Endothelial cell of umbilical vein (primary cell): ENCODE data around the gene PGAP1. TPM values are rescaled to one million over a fixed set of nuclear protein-coding genes. Genes with fewer than 3 reads are reported as not detected.

Experiments
- BruUV-seq: library from RNA; stranded (reverse); fragments of 400-500 nt; replicated peaks from 2 replicates; lab custom pipeline; 2021; lab: Mats Ljungman, UMichigan
- CTCF ChIA-PET: fragments of 300-600, 350-600 bp; sonication (Branson Sonifier 250); formaldehyde crosslinking; loops from one replicate; lab custom pipeline; 2021; ENCODE audit warnings: antibody characterized with exemption, inconsistent platforms; lab: Charles Lee
- POLR2A ChIA-PET: fragments of 300-600, 350-600 bp; sonication (Branson Sonifier 250); formaldehyde crosslinking; loops from one replicate; lab custom pipeline; 2021; ENCODE audit warnings: antibody characterized with exemption, inconsistent platforms; lab: Charles Lee
- DNase-seq: peaks from one replicate; pipeline ENCODE4 v3.0.0-alpha.2; 2011; ENCODE audit warnings: low read depth, low spot score
- FAIRE-seq: peaks from 2 replicates; lab custom pipeline; 2011; peaks lifted over from hg19 to GRCh38; lab: Jason Lieb, UNC
- H2AFZ ChIP-seq: 2 replicates; pipeline ENCODE4 v1.6.0; 2012; ENCODE audit warnings: low read depth, low read length, control low read depth, inconsistent platforms
- H3K27ac ChIP-seq: 2 replicates; pipeline ENCODE4 v1.5.1; 2011; ENCODE audit warnings: low read depth, mild to moderate bottlenecking, control low read depth, low read length, moderate library complexity; ENCODE audit not compliant: insufficient read depth
- H3K27me3 ChIP-seq, 2 experiments: 2 replicates each; pipeline versions ENCODE4 v1.6.0 to v1.6.1; 2011; ENCODE audit warnings: low read length in 2 of 2, mixed read lengths in 1 of 2; ENCODE audit not compliant: control insufficient read depth in 2 of 2, insufficient read depth in 2 of 2
- H3K36me3 ChIP-seq, 2 experiments: 2 replicates in 1 of 2; 3 replicates in 1 of 2; pipeline ENCODE4 v1.5.1; 2011; ENCODE audit warnings: low read length in 2 of 2, mild to moderate bottlenecking in 1 of 2, moderate library complexity in 1 of 2; ENCODE audit not compliant: control insufficient read depth in 2 of 2, insufficient read depth in 2 of 2; ENCODE audit errors: extremely low read depth in 1 of 2
- H3K4me1 ChIP-seq: 3 replicates; pipeline ENCODE4 v1.5.1; 2011; ENCODE audit warnings: mild to moderate bottlenecking, low read length; ENCODE audit not compliant: control insufficient read depth, insufficient read depth; ENCODE audit errors: extremely low read depth
- H3K4me2 ChIP-seq: 2 replicates; pipeline ENCODE4 v1.6.1; 2011; ENCODE audit warnings: low read length, control low read depth, mixed read lengths; ENCODE audit not compliant: insufficient read depth
- H3K4me3 ChIP-seq, 3 experiments: fragments of 200-600 bp in 1 of 3; sonication (generic), shearing (Covaris generic) in 1 of 3; replicated peaks in 1 of 3; 2 replicates each; pipeline ENCODE4 v1.5.1; 2011 to 2016; ENCODE audit warnings: control low read depth in 3 of 3, low read length in 3 of 3, mild to moderate bottlenecking in 2 of 3, inconsistent platforms in 1 of 3, low read depth in 1 of 3, moderate library complexity in 1 of 3; ENCODE audit not compliant: insufficient read depth in 1 of 3
- H3K79me2 ChIP-seq: 2 replicates; pipeline ENCODE4 v1.6.0; 2012; ENCODE audit warnings: low read length, inconsistent platforms; ENCODE audit not compliant: control insufficient read depth, insufficient read depth
- H3K9ac ChIP-seq: replicated peaks from 2 replicates; pipeline ENCODE3; 2011; ENCODE audit warnings: low read length, control low read depth; ENCODE audit not compliant: insufficient read depth; ENCODE audit errors: extremely low read depth
- H3K9me1 ChIP-seq: replicated peaks from 3 replicates; pipeline ENCODE4 v1.6.0; 2011; ENCODE audit warnings: mild to moderate bottlenecking, low read length; ENCODE audit not compliant: control insufficient read depth, insufficient read depth; ENCODE audit errors: extremely low read depth
- H3K9me3 ChIP-seq: replicated peaks from 2 replicates; pipeline ENCODE4 v1.5.1; 2012; ENCODE audit warnings: low read length, inconsistent platforms; ENCODE audit not compliant: control insufficient read depth, insufficient read depth
- H4K20me1 ChIP-seq: replicated peaks from 2 replicates; pipeline ENCODE3; 2011; ENCODE audit warnings: mild to moderate bottlenecking, low read length; ENCODE audit not compliant: control insufficient read depth, insufficient read depth; ENCODE audit errors: extremely low read depth
- EZH2 ChIP-seq: IDR thresholded peaks from 2 replicates; pipeline ENCODE4 v1.6.1; 2012; ENCODE audit warnings: borderline replicate concordance, low read depth, mild to moderate bottlenecking, moderate library complexity, low read length, inconsistent platforms; ENCODE audit not compliant: severe bottlenecking
- FOS ChIP-seq: IDR thresholded peaks from 2 replicates; pipeline ENCODE4 v1.6.1; 2011; ENCODE audit warnings: mild to moderate bottlenecking, low read length, moderate library complexity, borderline replicate concordance; ENCODE audit not compliant: insufficient read depth
- GATA2 ChIP-seq: IDR thresholded peaks from 2 replicates; pipeline ENCODE4 v1.7.0; 2011; ENCODE audit warnings: low read depth, mild to moderate bottlenecking, moderate library complexity, mixed read lengths, low read length; ENCODE audit not compliant: insufficient read length, insufficient read depth
- JUN ChIP-seq: IDR thresholded peaks from 2 replicates; pipeline ENCODE4 v1.6.1; 2011; ENCODE audit warnings: borderline replicate concordance, low read depth; ENCODE audit not compliant: insufficient read length, insufficient read depth
- MYC ChIP-seq: IDR thresholded peaks from one replicate; pipeline ENCODE4 v1.6.1; 2011; ENCODE audit warnings: mild to moderate bottlenecking, low read depth, low read length
- POLR2A ChIP-seq: IDR thresholded peaks from 2 replicates; pipeline ENCODE4 v1.6.1; 2012; ENCODE audit warnings: low read depth, mild to moderate bottlenecking, control low read depth, low read length
- POLR2AphosphoS5 ChIP-seq: IDR thresholded peaks from 2 replicates; pipeline ENCODE4 v1.6.1; 2012; ENCODE audit warnings: low read depth, mild to moderate bottlenecking, control low read depth, low read length, moderate library complexity; ENCODE audit not compliant: insufficient read depth
- dilution Hi-C: fragments of 300-500 bp; cut with MboI; formaldehyde crosslinking; loops from one replicate; pipeline ENCODE4 v1.15.0; 2019; ENCODE audit warnings: low sequenced_read_pairs; ENCODE audit not compliant: extremely low pct_ligation_motif_present
- intact Hi-C: fragments of 100-400 bp; cut with micrococcal nuclease; formaldehyde crosslinking; loops from one replicate; pipeline ENCODE4 v1.10.0; 2022
- polyA plus RNA-seq, 4 experiments: library from polyadenylated mRNA; depleted of rRNA in 3 of 4; stranded (reverse) in 3 of 4; unstranded in 1 of 4; fragments of >200 nt; gene quantifications; 2 replicates each; pipeline versions ENCODE4 v1.2.1 to v1.2.3, GENCODE V29; 2011 to 2012; ENCODE audit warnings: missing spikeins in 1 of 4
- total RNA-seq: library from RNA; stranded (reverse); gene quantifications from 2 replicates; pipeline ENCODE4 v1.2.3, GENCODE V29; 2021
- TF ChIP-seq, protein P1 (sequence below): IDR thresholded peaks from 2 replicates; pipeline ENCODE4 v1.6.1; 2011; ENCODE audit not compliant: insufficient read depth, insufficient read length
- TF ChIP-seq, protein P2 (sequence below), 2 donors: IDR thresholded peaks; 1 replicate in 1 of 2; 2 replicates in 1 of 2; pipeline ENCODE4 v1.5.1; 2011; ENCODE audit warnings: low read length in 2 of 2, mild to moderate bottlenecking in 2 of 2, moderate library complexity in 2 of 2, control low read depth in 1 of 2, inconsistent platforms in 1 of 2, low read depth in 1 of 2; ENCODE audit not compliant: insufficient read depth in 1 of 2; ENCODE audit errors: extremely low read depth in 1 of 2

The PGAP1 gene
- total and polyA plus RNA-seq, 2 donors (not counting 3 experiments of a cell fraction or from before 2014, with no cell fraction given): 3.9 to 9.8 TPM

DNA sequence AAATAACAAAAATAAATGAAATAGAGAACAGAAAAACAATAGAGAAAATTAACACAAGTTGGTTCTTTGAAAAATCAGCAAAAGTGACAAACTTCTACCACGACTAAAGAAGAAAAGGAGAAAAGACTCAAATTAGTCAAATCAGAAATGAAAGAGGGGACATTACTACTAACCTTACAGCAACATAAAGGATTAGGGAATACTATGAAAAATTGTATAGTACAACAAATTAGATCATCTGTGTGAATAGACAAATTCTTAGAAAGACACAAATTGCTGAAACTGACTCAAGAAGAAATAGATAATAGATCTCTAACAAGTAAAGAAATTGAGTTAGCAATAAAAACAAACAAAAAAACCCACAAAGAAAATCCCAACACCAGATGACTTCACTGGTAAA is 48.5 kb upstream of the PGAP1 start:
- Histone ChIP-seq H3K9me3 (no peaks in the 10 kb centered on the region), H3K27ac (no peak overlapping the region), H3K9ac (no peak overlapping the region), H3K4me1 (no peaks in the 10 kb centered on the region), H2AFZ (no peak overlapping the region), H3K36me3 (no peaks in the 10 kb centered on the region), H3K9me1 (no peaks in the 10 kb centered on the region), H4K20me1 (no peaks in the 10 kb centered on the region), H3K79me2 (no peaks in the 10 kb centered on the region), H3K4me2 (no peak overlapping the region), H3K4me3 (no peak overlapping the region), H3K27me3 (no peaks in the 10 kb centered on the region)
- intact Hi-C loops: no loop called here
- DNase-seq: no peak
- ChIA-PET POLR2A (no interaction called here), CTCF (interaction anchor here (0.7 kb wide), 1 partner anchor 140 kb away, joined by 3 read pairs; no protein-coding TSS in a partner anchor)
- no peak for FAIRE-seq
- dilution Hi-C loops: no loop called here
- TF ChIP-seq, protein P1, sequence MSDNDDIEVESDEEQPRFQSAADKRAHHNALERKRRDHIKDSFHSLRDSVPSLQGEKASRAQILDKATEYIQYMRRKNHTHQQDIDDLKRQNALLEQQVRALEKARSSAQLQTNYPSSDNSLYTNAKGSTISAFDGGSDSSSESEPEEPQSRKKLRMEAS: no peak
- TF ChIP-seq JUN (no peak), GATA2 (no peak), POLR2AphosphoS5 (no peak), FOS (no peak), EZH2 (no peak), MYC (no peak), POLR2A (no peak)
- TF ChIP-seq, protein P2, sequence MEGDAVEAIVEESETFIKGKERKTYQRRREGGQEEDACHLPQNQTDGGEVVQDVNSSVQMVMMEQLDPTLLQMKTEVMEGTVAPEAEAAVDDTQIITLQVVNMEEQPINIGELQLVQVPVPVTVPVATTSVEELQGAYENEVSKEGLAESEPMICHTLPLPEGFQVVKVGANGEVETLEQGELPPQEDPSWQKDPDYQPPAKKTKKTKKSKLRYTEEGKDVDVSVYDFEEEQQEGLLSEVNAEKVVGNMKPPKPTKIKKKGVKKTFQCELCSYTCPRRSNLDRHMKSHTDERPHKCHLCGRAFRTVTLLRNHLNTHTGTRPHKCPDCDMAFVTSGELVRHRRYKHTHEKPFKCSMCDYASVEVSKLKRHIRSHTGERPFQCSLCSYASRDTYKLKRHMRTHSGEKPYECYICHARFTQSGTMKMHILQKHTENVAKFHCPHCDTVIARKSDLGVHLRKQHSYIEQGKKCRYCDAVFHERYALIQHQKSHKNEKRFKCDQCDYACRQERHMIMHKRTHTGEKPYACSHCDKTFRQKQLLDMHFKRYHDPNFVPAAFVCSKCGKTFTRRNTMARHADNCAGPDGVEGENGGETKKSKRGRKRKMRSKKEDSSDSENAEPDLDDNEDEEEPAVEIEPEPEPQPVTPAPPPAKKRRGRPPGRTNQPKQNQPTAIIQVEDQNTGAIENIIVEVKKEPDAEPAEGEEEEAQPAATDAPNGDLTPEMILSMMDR (IDR thresholded peaks at IDR 0.05; ENCODE audit: extremely low read depth in 1 of 2, insufficient read depth in 1 of 2, low read depth in 1 of 2, low read length in 2 of 2): no peak
- BruUV-seq: no TSS peak
